Measurements from ENCODE around the gene WNT3A. TPM values are rescaled to one million over a fixed set of nuclear protein-coding genes. Genes with fewer than 3 reads are reported as not detected.
A peak's percentile ranks its signal among the peaks of the same experiment; 100 is the strongest.

Gene WNT3A
- total RNA-seq, 2 experiments from 2014 or later: 0.08 to 0.14 TPM

DNA sequence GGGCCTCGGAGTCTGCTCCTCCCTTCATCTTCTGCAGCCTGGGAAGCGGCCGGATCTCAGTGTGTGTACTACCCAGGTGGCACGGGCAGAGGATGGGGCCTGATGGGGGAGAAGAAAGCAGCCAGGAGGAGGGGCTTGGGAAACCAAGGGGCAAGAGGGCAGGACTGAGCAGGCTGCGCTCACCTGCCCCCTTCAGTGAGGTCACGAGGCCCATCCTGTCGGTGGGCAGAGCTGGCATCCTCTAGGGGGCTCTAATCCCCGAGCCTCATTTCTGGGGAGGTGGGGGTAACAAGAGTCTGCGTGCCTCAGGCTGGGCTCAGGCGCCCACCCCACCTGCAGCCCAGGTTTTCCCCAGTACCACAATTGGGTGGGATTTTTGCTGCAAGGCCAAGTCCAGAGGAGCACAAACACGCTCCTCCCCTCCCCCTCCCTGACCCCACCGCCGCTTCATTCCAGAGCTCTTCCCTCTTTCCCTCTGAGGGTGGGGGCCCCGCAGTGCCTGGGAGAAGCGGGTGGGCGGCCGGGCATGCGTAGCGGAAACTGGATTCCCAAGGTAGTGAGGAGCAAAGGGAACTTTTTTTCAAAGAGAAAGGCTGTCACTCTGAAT lies 1.8 kb upstream of the WNT3A start:
- intact Hi-C loops (cut with DNase I, micrococcal nuclease): loop anchor here in 1 of 2 experiments (5.0 kb wide), 1 partner anchor 127 kb away; no protein-coding TSS in a partner anchor
- H3K36me3 Mint-ChIP-seq (ENCODE audit: low read depth): no peaks in the 10 kb centered on the region
- ATAC-seq (ENCODE audit: poor library complexity): no peak

DNA sequence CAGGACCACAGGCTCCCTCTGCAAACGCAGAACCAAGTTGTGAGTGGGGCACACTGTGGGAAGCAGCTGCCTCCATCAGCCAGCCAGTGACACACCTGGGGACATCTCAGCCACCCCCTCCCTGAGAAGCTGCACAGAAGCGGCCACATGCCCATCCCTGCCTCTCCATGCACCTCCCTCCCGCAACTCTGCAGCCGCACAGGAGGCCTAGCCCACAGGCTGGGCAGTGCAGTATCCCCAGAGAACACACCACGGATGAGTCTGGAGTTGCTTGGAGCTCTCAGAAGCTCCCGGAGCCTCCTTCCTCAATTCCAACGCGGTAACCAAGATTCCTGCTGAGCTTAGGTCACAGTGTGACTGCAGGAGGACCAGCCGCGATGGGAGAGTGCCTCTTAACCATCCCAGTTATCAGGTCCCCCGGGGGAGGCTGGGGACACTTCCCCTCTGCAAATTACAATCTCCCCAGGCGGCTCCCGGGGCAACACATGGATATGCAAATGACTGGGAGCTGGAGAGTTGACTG lies 1.2 kb upstream of the WNT3A start:
- Histone ChIP-seq H3K27ac (ENCODE audit: low read depth in 1 of 2, low read length in 2 of 2) (no peak overlapping the region), H3K36me3 (ENCODE audit: insufficient read depth, low read length) (no peaks in the 10 kb centered on the region), H3K4me1 (ENCODE audit: insufficient read depth, low read length) (peaks cover 30% of the 10 kb centered on the region), H3K9me3 (ENCODE audit: control insufficient read depth in 1 of 2, insufficient read depth in 1 of 2, low read length in 2 of 2) (peaks cover 0 to 10% of the 10 kb centered on the region in 2 experiments), H3K4me3 (ENCODE audit: low read length) (no peak overlapping the region), H3K27me3 (ENCODE audit: control insufficient read depth in 1 of 2, insufficient read depth in 2 of 2, low read length in 2 of 2) (peaks cover 50 to 61% of the 10 kb centered on the region in 2 experiments)
- Mint-ChIP-seq H3K27me3 (peaks cover 77% of the 10 kb centered on the region), H3K27ac (no peak overlapping the region), H3K9me3 (no peaks in the 10 kb centered on the region), H3K4me1 (ENCODE audit: low read depth) (peaks cover 2% of the 10 kb centered on the region), H3K4me3 (no peak overlapping the region), H3K36me3 (ENCODE audit: low read depth) (no peaks in the 10 kb centered on the region)
- peak in 1 of 14 experiments; percentile 22 for DNase-seq
- intact Hi-C loops (cut with DNase I, micrococcal nuclease): no loop called here
- CTCF ChIA-PET: no interaction called here
- TF ChIP-seq, protein P1, sequence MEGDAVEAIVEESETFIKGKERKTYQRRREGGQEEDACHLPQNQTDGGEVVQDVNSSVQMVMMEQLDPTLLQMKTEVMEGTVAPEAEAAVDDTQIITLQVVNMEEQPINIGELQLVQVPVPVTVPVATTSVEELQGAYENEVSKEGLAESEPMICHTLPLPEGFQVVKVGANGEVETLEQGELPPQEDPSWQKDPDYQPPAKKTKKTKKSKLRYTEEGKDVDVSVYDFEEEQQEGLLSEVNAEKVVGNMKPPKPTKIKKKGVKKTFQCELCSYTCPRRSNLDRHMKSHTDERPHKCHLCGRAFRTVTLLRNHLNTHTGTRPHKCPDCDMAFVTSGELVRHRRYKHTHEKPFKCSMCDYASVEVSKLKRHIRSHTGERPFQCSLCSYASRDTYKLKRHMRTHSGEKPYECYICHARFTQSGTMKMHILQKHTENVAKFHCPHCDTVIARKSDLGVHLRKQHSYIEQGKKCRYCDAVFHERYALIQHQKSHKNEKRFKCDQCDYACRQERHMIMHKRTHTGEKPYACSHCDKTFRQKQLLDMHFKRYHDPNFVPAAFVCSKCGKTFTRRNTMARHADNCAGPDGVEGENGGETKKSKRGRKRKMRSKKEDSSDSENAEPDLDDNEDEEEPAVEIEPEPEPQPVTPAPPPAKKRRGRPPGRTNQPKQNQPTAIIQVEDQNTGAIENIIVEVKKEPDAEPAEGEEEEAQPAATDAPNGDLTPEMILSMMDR (IDR thresholded peaks at IDR 0.05): no peak
- no peak for ATAC-seq (ENCODE audit: poor library complexity)
- POLR2A ChIA-PET: no interaction called here

More for the DNA sequence above, 1.8 kb upstream of the WNT3A start:
- TF ChIP-seq, protein P1 (IDR thresholded peaks at IDR 0.05): no peak
- H3K4me3 ChIP-seq (ENCODE audit: low read length): no peak overlapping the region
- H3K27me3 Mint-ChIP-seq: peaks cover 73% of the 10 kb centered on the region
- H3K9me3 Mint-ChIP-seq: no peaks in the 10 kb centered on the region
- no peak overlapping the region for H3K4me3 Mint-ChIP-seq
- peak in 1 of 14 experiments; percentile 25 for DNase-seq
- no peaks in the 10 kb centered on the region for H3K36me3 ChIP-seq (ENCODE audit: insufficient read depth, low read length)
- H3K27ac Mint-ChIP-seq: no peak overlapping the region
- CTCF ChIA-PET: no interaction called here
- no peak overlapping the region for H3K27ac ChIP-seq (ENCODE audit: low read depth in 1 of 2, low read length in 2 of 2)
- H3K27me3 ChIP-seq (ENCODE audit: control insufficient read depth in 1 of 2, insufficient read depth in 2 of 2, low read length in 2 of 2): peaks cover 50 to 61% of the 10 kb centered on the region in 2 experiments
- POLR2A ChIA-PET: no interaction called here
- H3K4me1 ChIP-seq (ENCODE audit: insufficient read depth, low read length): peaks cover 30% of the 10 kb centered on the region
- peaks cover 0 to 10% of the 10 kb centered on the region in 2 experiments for H3K9me3 ChIP-seq (ENCODE audit: control insufficient read depth in 1 of 2, insufficient read depth in 1 of 2, low read length in 2 of 2)
- H3K4me1 Mint-ChIP-seq (ENCODE audit: low read depth): no peaks in the 10 kb centered on the region

DNA sequence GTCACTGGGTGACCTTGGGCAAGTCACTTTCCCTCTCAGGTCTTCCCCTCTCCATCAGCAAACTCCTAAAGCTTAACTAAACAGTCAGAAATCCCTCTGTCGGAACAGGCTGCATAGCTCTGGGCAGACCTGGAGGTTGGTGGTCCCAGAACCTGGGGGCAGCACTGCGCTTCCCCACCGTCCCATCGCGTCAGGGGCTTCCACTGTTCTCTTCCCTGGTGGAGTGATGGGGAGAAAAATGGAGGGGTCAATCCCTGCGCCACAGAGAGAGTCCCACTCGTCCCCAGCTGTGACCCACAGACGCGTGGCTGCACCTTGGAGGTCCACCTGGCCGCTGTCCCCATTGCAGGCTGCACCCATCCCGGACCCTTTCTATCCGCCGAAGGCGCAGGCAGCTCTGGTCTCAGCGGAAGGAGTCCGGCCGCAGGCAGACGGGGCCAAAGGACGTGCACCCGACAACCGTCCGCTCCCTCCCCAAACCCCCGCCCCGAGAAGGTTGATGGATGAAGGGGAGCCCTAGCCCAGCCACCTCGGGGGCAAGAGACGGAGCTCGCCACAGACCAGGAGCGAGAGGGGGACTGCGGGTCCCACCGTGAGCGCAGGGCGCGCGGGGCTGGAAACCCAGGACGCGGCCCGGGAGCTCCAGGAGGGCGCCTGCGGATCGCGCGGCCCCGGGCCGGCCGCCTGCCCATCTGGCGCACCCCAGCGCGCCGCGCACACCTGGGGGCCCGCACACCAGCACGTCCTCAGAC lies 588 bp upstream of the WNT3A start:
- TF ChIP-seq, protein P1 (IDR thresholded peaks at IDR 0.05): no peak
- H3K36me3 Mint-ChIP-seq (ENCODE audit: low read depth): no peaks in the 10 kb centered on the region
- Histone ChIP-seq H3K36me3 (ENCODE audit: insufficient read depth, low read length) (no peaks in the 10 kb centered on the region), H3K9me3 (ENCODE audit: control insufficient read depth in 1 of 2, insufficient read depth in 1 of 2, low read length in 2 of 2) (peaks cover 0 to 10% of the 10 kb centered on the region in 2 experiments), H3K27ac (ENCODE audit: low read depth in 1 of 2, low read length in 2 of 2) (no peak overlapping the region), H3K4me1 (ENCODE audit: insufficient read depth, low read length) (peaks cover 30% of the 10 kb centered on the region), H3K27me3 (ENCODE audit: control insufficient read depth in 1 of 2, insufficient read depth in 2 of 2, low read length in 2 of 2) (peaks cover 50 to 61% of the 10 kb centered on the region in 2 experiments), H3K4me3 (ENCODE audit: low read length) (no peak overlapping the region)
- H3K4me1 Mint-ChIP-seq (ENCODE audit: low read depth): peaks cover 4% of the 10 kb centered on the region
- H3K27ac Mint-ChIP-seq: no peak overlapping the region
- ChIA-PET CTCF (no interaction called here), POLR2A (no interaction called here)
- intact Hi-C loops (cut with DNase I, micrococcal nuclease): no loop called here
- peak in 1 of 14 experiments; percentile 21 for DNase-seq
- no peak overlapping the region for H3K4me3 Mint-ChIP-seq
- ATAC-seq (ENCODE audit: poor library complexity): no peak
- no peaks in the 10 kb centered on the region for H3K9me3 Mint-ChIP-seq
- peaks cover 80% of the 10 kb centered on the region for H3K27me3 Mint-ChIP-seq

Data from CD4-positive, alpha-beta T cell (primary cell).